ENCODE results near the gene CNMD. TPM values are rescaled to one million over a fixed set of nuclear protein-coding genes. Genes with fewer than 3 reads are reported as not detected.

CNMD gene
- total and polyA plus RNA-seq, 2 of the 8 experiments (the other 6 are each of a cell fraction or from before 2014, with no cell fraction given) = 87.4 to 113 TPM

GRCh38 chr13:52677823-52678222, 61.8 kb downstream of the CNMD start:
- Histone ChIP-seq H4K8ac (ENCODE audit: extremely low read depth, insufficient read depth, low read length) (no peak overlapping the region), H3K27ac (ENCODE audit: low read depth, low read length) (no peak overlapping the region), H3K18ac (ENCODE audit: extremely low read depth, low read length) (no peak overlapping the region), H3K4me1 (replicated peaks in 1 of 4; ENCODE audit: control insufficient read depth in 3 of 4, insufficient read depth in 4 of 4, low read length in 3 of 4) (no peaks in the 10 kb centered on the region), H4K91ac (replicated peaks; ENCODE audit: insufficient read length, low read length) (no peak overlapping the region), H4K5ac (ENCODE audit: insufficient read length, low read depth, low read length) (no peak overlapping the region), H3K56ac (replicated peaks; ENCODE audit: insufficient read length, low read depth, low read length) (no peak overlapping the region), H3K23me2 (ENCODE audit: low read depth, low read length) (no peaks in the 10 kb centered on the region), H2BK120ac (replicated peaks; ENCODE audit: low read depth, low read length) (no peak overlapping the region), H3K36me3 (ENCODE audit: control insufficient read depth in 2 of 4, insufficient read depth in 4 of 4, low read length in 3 of 4) (peaks cover 4 to 42% (median 21%) of the 10 kb centered on the region in 4 experiments), H3K9ac (replicated peaks in 1 of 4; ENCODE audit: extremely low read depth in 1 of 4, low read depth in 3 of 4, low read length in 3 of 4) (no peak overlapping the region), H2BK20ac (ENCODE audit: low read length) (no peak overlapping the region), H3K27me3 (replicated peaks in 1 of 4; ENCODE audit: control insufficient read depth in 3 of 4, extremely low read depth in 1 of 4, insufficient read depth in 3 of 4, low read length in 3 of 4) (no peaks in the 10 kb centered on the region), H3K4ac (replicated peaks; ENCODE audit: insufficient read length, low read depth, low read length) (no peak overlapping the region), H3K9me3 (ENCODE audit: insufficient read depth in 2 of 2, low read depth in 1 of 2, low read length in 1 of 2) (no peaks in the 10 kb centered on the region), H4K20me1 (replicated peaks in 1 of 2; ENCODE audit: control insufficient read depth in 1 of 2, insufficient read depth in 2 of 2, low read length in 2 of 2) (peaks cover 1 to 2% of the 10 kb centered on the region in 2 experiments), H2BK5ac (ENCODE audit: low read depth, low read length) (no peak overlapping the region), H3K79me2 (ENCODE audit: control insufficient read depth in 1 of 2, insufficient read depth in 2 of 2, low read length in 2 of 2) (no peaks in the 10 kb centered on the region; a peak in 2 of 4 replicates), H3K14ac (ENCODE audit: insufficient read length) (no peak overlapping the region), H2AK5ac (ENCODE audit: low read depth, low read length) (no peak overlapping the region), H2BK12ac (ENCODE audit: low read depth, low read length) (no peak overlapping the region), H3K4me2 (ENCODE audit: insufficient read depth in 1 of 2, low read depth in 2 of 2, low read length in 2 of 2) (no peak overlapping the region), H2BK15ac (ENCODE audit: low read length) (no peak overlapping the region), H2AFZ (ENCODE audit: low read length) (no peak overlapping the region), H3K79me1 (ENCODE audit: low read depth, low read length) (0 out of 2 replicates have a peak, but pooled peaks cover 2% of the 10 kb centered on the region), H3K4me3 (ENCODE audit: extremely low read depth in 1 of 4, insufficient read depth in 2 of 4, low read depth in 3 of 4, low read length in 4 of 4) (no peak overlapping the region), H3K23ac (ENCODE audit: insufficient read length) (no peak overlapping the region)
- TF ChIP-seq USF2 (IDR thresholded peaks at IDR 0.05; ENCODE audit: low read length) (no peak), PHF8 (conservative IDR thresholded peaks at IDR 0.05; ENCODE audit: low read depth, low read length) (no peak)
- WGBS, 2 experiments (ENCODE audit: extremely low coverage in 1 of 2, insufficient coverage in 1 of 2, insufficient read length in 1 of 2, insufficient replicate concordance in 2 of 2, low coverage in 1 of 2, low lambda C conversion rate in 2 of 2, missing lambda C conversion rate in 1 of 2) = 100% methylated on average over 1 of the region's 1 CpG; no CpG with 5 or more reads in 1 of the 2 experiments
- FAIRE-seq = no peak
- no peak for DNase-seq (ENCODE audit: low read depth in 1 of 2, low spot score in 2 of 2)
- ChIA-PET POLR2A (ENCODE audit: partially characterized antibody) (no interaction called here), CTCF (ENCODE audit: partially characterized antibody) (no interaction called here)

All from H1 (cell line).